ENCODE results near the gene PRRT4.

PRRT4 gene

GRCh38 chr7:128370491-128370890, 9.0 kb upstream of the PRRT4 start:
- no peak for DNase-seq (ENCODE audit: low read depth)
- TF ChIP-seq CTCF (conservative IDR thresholded peaks at IDR 0.05; ENCODE audit: low read depth, low read length) = no peak
- no peak overlapping the region for H3K4me3 ChIP-seq (ENCODE audit: low read length)

- no peak for TF ChIP-seq CTCF (conservative IDR thresholded peaks at IDR 0.05; ENCODE audit: low read depth, low read length)
Observed at GRCh38 chr7:128366986-128367385, 5.5 kb upstream of the PRRT4 start.

GRCh38 chr7:128366300-128366699, 4.8 kb upstream of the PRRT4 start:
- H3K4me3 ChIP-seq (ENCODE audit: low read length) = no peak overlapping the region
- TF ChIP-seq CTCF (conservative IDR thresholded peaks at IDR 0.05; ENCODE audit: low read depth, low read length) = no peak
- no peak for DNase-seq (ENCODE audit: low read depth)

More at GRCh38 chr7:128366986-128367385, 5.5 kb upstream of the PRRT4 start:
- H3K4me3 ChIP-seq (ENCODE audit: low read length) = no peak overlapping the region
- DNase-seq (ENCODE audit: low read depth) = no peak

- H3K4me3 ChIP-seq (ENCODE audit: low read length) = no peak overlapping the region
- no peak for DNase-seq (ENCODE audit: low read depth)
- TF ChIP-seq CTCF (conservative IDR thresholded peaks at IDR 0.05; ENCODE audit: low read depth, low read length) = no peak
Observed at GRCh38 chr7:128365432-128365831, 3.9 kb upstream of the PRRT4 start.

GRCh38 chr7:128364166-128364870, 2.8 kb upstream of the PRRT4 start:
- TF ChIP-seq CTCF (conservative IDR thresholded peaks at IDR 0.05; ENCODE audit: low read depth, low read length) = no peak
- H3K4me3 ChIP-seq (ENCODE audit: low read length) = no peak overlapping the region
- DNase-seq (ENCODE audit: low read depth) = no peak

GRCh38 chr7:128363261-128363721, 1.8 kb upstream of the PRRT4 start:
- no peak for DNase-seq (ENCODE audit: low read depth)
- H3K4me3 ChIP-seq (ENCODE audit: low read length) = no peak overlapping the region
- TF ChIP-seq CTCF (conservative IDR thresholded peaks at IDR 0.05; ENCODE audit: low read depth, low read length) = no peak

- H3K4me3 ChIP-seq (ENCODE audit: low read length) = no peak overlapping the region
- DNase-seq (ENCODE audit: low read depth) = no peak
- no peak for TF ChIP-seq CTCF (conservative IDR thresholded peaks at IDR 0.05; ENCODE audit: low read depth, low read length)
Observed at GRCh38 chr7:128362670-128363069, 1.2 kb upstream of the PRRT4 start.
